HL-60 (cell line): ENCODE measurements around the gene PLPPR1.

ENCODE experiments used
- DNase-seq, 2 experiments: peaks; one replicate each; pipeline ENCODE4 v3.0.0-alpha.2; 2010 to 2020; ENCODE audit warnings: low read depth in 1 of 2, low spot score in 1 of 2
- H3K27ac ChIP-seq: fragments of 250-450 bp; sonication (Bioruptor Pico); replicated peaks from 2 replicates; pipeline ENCODE4 v1.5.1; 2020; ENCODE audit warnings: mild to moderate bottlenecking, moderate library complexity
- H3K27me3 ChIP-seq: fragments of 250-450 bp; sonication (Bioruptor Pico); 2 replicates; pipeline ENCODE4 v1.5.1; 2021; ENCODE audit warnings: mild to moderate bottlenecking, moderate library complexity; ENCODE audit not compliant: insufficient read depth, poor library complexity, severe bottlenecking
- H3K4me3 ChIP-seq: replicated peaks from 2 replicates; pipeline ENCODE4 v1.5.1; 2011; ENCODE audit warnings: mild to moderate bottlenecking, control low read depth, low read length; ENCODE audit not compliant: insufficient read depth
- GABPA ChIP-seq: IDR thresholded peaks from 2 replicates; pipeline ENCODE4 v1.6.1; 2012; ENCODE audit warnings: low read depth
- POLR2AphosphoS5 ChIP-seq: IDR thresholded peaks from 2 replicates; pipeline ENCODE4 v1.6.1; 2012; ENCODE audit warnings: low read depth
- SPI1 ChIP-seq: IDR thresholded peaks from 2 replicates; pipeline ENCODE4 v1.6.1; 2012; ENCODE audit warnings: low read depth, mild to moderate bottlenecking, borderline replicate concordance
- TF ChIP-seq, protein P1 (sequence below): IDR thresholded peaks from one replicate; pipeline ENCODE4 v1.5.1; 2011; ENCODE audit warnings: low read length, control low read depth, inconsistent platforms; ENCODE audit not compliant: insufficient read depth
- TF ChIP-seq, protein P2 (sequence below): IDR thresholded peaks from 2 replicates; pipeline ENCODE4 v1.6.1; 2012; ENCODE audit warnings: low read depth; ENCODE audit not compliant: insufficient replicate concordance

Gene PLPPR1

DNA sequence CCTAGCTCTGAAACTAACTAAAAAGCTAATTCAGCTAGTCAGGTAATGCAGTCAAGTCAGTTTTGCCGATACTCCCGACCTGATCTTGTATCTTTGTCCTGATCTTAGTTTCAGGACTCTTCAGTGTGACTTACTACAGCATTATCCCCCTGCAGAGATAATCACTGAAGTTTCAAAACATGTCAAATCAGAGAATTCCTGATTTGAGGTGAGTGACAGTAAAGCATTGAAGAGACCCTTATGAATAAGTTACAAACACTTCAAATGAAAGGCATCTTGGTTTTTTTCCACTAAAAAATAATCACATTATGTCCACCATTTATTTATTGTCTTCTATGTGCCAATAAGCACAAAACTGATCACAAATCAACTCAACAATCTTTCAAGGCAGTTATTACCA lies 308.7 kb downstream of the PLPPR1 start:
- DNase-seq: no peak
- H3K27ac ChIP-seq: no peak overlapping the region
- TF ChIP-seq SPI1: no peak
- TF ChIP-seq, protein P1, sequence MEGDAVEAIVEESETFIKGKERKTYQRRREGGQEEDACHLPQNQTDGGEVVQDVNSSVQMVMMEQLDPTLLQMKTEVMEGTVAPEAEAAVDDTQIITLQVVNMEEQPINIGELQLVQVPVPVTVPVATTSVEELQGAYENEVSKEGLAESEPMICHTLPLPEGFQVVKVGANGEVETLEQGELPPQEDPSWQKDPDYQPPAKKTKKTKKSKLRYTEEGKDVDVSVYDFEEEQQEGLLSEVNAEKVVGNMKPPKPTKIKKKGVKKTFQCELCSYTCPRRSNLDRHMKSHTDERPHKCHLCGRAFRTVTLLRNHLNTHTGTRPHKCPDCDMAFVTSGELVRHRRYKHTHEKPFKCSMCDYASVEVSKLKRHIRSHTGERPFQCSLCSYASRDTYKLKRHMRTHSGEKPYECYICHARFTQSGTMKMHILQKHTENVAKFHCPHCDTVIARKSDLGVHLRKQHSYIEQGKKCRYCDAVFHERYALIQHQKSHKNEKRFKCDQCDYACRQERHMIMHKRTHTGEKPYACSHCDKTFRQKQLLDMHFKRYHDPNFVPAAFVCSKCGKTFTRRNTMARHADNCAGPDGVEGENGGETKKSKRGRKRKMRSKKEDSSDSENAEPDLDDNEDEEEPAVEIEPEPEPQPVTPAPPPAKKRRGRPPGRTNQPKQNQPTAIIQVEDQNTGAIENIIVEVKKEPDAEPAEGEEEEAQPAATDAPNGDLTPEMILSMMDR: no peak
- TF ChIP-seq, protein P2, sequence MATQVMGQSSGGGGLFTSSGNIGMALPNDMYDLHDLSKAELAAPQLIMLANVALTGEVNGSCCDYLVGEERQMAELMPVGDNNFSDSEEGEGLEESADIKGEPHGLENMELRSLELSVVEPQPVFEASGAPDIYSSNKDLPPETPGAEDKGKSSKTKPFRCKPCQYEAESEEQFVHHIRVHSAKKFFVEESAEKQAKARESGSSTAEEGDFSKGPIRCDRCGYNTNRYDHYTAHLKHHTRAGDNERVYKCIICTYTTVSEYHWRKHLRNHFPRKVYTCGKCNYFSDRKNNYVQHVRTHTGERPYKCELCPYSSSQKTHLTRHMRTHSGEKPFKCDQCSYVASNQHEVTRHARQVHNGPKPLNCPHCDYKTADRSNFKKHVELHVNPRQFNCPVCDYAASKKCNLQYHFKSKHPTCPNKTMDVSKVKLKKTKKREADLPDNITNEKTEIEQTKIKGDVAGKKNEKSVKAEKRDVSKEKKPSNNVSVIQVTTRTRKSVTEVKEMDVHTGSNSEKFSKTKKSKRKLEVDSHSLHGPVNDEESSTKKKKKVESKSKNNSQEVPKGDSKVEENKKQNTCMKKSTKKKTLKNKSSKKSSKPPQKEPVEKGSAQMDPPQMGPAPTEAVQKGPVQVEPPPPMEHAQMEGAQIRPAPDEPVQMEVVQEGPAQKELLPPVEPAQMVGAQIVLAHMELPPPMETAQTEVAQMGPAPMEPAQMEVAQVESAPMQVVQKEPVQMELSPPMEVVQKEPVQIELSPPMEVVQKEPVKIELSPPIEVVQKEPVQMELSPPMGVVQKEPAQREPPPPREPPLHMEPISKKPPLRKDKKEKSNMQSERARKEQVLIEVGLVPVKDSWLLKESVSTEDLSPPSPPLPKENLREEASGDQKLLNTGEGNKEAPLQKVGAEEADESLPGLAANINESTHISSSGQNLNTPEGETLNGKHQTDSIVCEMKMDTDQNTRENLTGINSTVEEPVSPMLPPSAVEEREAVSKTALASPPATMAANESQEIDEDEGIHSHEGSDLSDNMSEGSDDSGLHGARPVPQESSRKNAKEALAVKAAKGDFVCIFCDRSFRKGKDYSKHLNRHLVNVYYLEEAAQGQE: no peak
- no peak for TF ChIP-seq GABPA
- no peak for TF ChIP-seq POLR2AphosphoS5
- H3K27me3 ChIP-seq: no peaks in the 10 kb centered on the region
- H3K4me3 ChIP-seq: no peak overlapping the region

DNA sequence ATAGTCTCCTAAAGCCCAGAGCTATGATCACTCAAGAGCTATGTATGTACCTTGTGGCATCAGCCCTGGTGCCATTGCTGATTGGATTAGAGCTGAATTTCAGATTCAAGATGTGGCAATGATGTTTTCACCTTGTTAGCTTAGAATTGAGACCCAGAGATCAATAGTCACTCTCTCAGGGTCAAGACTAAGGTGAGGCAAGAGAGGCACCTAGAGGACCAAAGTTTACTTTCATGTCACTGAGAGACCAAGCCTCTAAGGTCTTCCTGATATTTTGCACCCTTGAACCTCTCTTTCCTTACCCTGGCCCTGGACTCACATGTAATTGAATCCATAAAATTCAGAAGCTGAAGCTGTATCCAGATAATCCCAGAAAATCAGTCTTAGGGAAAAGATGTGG lies 313.4 kb downstream of the PLPPR1 start:
- no peak overlapping the region for H3K4me3 ChIP-seq
- no peak for TF ChIP-seq GABPA
- no peak for TF ChIP-seq POLR2AphosphoS5
- no peak for TF ChIP-seq SPI1
- TF ChIP-seq, protein P1: no peak
- TF ChIP-seq, protein P2: no peak
- no peak for DNase-seq
- H3K27me3 ChIP-seq: peaks cover 3% of the 10 kb centered on the region
- H3K27ac ChIP-seq: no peak overlapping the region

DNA sequence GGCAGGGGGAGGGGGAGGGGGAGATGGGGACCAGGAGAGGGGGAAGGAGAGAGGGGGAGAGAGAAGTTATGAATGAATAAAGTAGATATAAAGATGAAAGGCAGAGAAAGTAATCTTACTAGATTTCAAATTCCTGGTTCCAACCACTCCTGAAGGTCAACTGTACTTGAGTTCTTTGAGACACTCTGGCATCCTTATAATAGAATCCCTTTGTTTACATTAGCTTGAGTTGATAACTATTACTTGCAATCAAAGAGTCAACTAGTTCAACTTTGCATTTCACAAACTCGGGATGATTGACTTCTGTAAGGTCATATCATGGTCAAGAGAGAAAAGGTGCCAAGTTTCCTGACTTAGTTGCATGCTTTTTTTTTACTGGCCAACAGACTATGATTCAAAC lies 314.1 kb downstream of the PLPPR1 start:
- H3K27me3 ChIP-seq: peaks cover 3% of the 10 kb centered on the region
- no peak overlapping the region for H3K27ac ChIP-seq
- TF ChIP-seq, protein P2: no peak
- TF ChIP-seq POLR2AphosphoS5 (no peak), GABPA (no peak), SPI1 (no peak)
- TF ChIP-seq, protein P1: no peak
- DNase-seq: no peak
- no peak overlapping the region for H3K4me3 ChIP-seq
